ENCODE results near the gene MGLL.

The MGLL gene

DNA sequence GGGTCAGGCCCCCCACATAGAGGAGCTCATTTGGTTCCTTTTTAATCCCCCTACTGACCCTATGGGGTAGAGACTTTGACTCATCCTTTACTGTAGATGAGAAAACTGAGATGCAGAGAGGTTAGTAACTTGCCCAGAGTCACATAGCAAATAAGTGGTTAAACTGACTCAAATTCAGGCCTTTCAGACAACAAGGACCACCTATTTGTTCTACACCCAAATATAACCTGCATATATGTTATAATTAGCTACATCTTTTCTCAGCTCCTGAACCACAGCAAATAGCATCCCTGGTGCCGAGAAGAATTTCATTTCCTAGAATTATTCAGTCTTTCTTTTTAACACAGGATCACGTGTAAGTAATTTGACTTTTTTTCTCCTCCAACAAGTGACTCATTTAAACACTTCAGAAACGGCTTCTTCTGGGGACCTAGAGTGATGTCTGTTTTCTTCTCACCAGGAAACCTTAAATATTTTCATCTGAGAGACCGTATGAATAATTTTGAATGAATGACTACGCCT lies 57.4 kb downstream of the MGLL start:
- no peaks in the 10 kb centered on the region for H4K20me1 ChIP-seq (ENCODE audit: insufficient read depth, low read length)
- peaks cover 5% of the 10 kb centered on the region for H3K9me3 ChIP-seq (ENCODE audit: insufficient read depth, low read length, severe bottlenecking)
- ATAC-seq (ENCODE audit: insufficient read depth, low read depth) (no peak), DNase-seq (no peak)
- H3K79me2 ChIP-seq (ENCODE audit: insufficient read depth, low read length) = no peaks in the 10 kb centered on the region
- no peak overlapping the region for H3K4me2 ChIP-seq (ENCODE audit: insufficient read depth, low read length)
- H3K9ac ChIP-seq (ENCODE audit: low read depth, low read length) = no peak overlapping the region
- no peaks in the 10 kb centered on the region for H3K4me1 ChIP-seq (ENCODE audit: insufficient read depth, low read length)
- H3K36me3 ChIP-seq (ENCODE audit: insufficient read depth, low read length) = no peaks in the 10 kb centered on the region
- no peak overlapping the region for H2AFZ ChIP-seq (ENCODE audit: low read depth, low read length)
- H3K4me3 ChIP-seq (ENCODE audit: low read depth in 1 of 2, low read length in 2 of 2) = no peak overlapping the region
- no peak overlapping the region for H3K27ac ChIP-seq (ENCODE audit: low read length)
- TF ChIP-seq EZH2 (IDR thresholded peaks at IDR 0.05; ENCODE audit: borderline replicate concordance, low read depth, low read length, severe bottlenecking) (no peak), CTCF (IDR thresholded peaks at IDR 0.05; ENCODE audit: borderline replicate concordance, extremely low read depth, low read length, poor library complexity, severe bottlenecking) (no peak)
- H3K27me3 ChIP-seq (ENCODE audit: insufficient read depth, low read length, poor library complexity) = no peaks in the 10 kb centered on the region

DNA sequence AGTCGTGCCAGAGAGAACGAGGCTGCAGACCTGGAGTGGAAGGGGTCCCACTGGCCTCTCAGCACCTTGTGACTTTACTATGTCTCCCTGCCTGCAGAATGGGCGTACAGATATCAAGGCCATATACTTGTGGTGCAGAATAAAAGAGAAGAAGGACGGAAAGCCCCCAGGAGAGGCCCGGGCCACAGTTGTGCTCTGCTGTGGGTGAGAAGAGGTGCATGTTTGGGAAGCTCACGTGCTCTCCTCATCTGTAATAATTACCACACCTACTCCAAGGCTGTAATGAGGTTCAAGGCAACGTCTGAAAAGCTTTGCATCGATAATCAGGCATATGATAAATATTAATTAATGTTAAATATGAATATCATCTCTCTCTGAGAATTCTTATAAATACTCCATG lies 58.0 kb downstream of the MGLL start:
- no peak for TF ChIP-seq EZH2 (IDR thresholded peaks at IDR 0.05; ENCODE audit: borderline replicate concordance, low read depth, low read length, severe bottlenecking)
- no peak for TF ChIP-seq CTCF (IDR thresholded peaks at IDR 0.05; ENCODE audit: borderline replicate concordance, extremely low read depth, low read length, poor library complexity, severe bottlenecking)
- Histone ChIP-seq H3K79me2 (ENCODE audit: insufficient read depth, low read length) (no peaks in the 10 kb centered on the region), H3K4me1 (ENCODE audit: insufficient read depth, low read length) (no peaks in the 10 kb centered on the region), H3K36me3 (ENCODE audit: insufficient read depth, low read length) (no peaks in the 10 kb centered on the region), H3K9me3 (ENCODE audit: insufficient read depth, low read length, severe bottlenecking) (peaks cover 5% of the 10 kb centered on the region), H2AFZ (ENCODE audit: low read depth, low read length) (no peak overlapping the region), H3K27ac (ENCODE audit: low read length) (no peak overlapping the region), H3K9ac (ENCODE audit: low read depth, low read length) (no peak overlapping the region), H3K4me2 (ENCODE audit: insufficient read depth, low read length) (no peak overlapping the region), H4K20me1 (ENCODE audit: insufficient read depth, low read length) (no peaks in the 10 kb centered on the region), H3K4me3 (ENCODE audit: low read depth in 1 of 2, low read length in 2 of 2) (no peak overlapping the region), H3K27me3 (ENCODE audit: insufficient read depth, low read length, poor library complexity) (no peaks in the 10 kb centered on the region)
- ATAC-seq (ENCODE audit: insufficient read depth, low read depth) = no peak
- no peak for DNase-seq

DNA sequence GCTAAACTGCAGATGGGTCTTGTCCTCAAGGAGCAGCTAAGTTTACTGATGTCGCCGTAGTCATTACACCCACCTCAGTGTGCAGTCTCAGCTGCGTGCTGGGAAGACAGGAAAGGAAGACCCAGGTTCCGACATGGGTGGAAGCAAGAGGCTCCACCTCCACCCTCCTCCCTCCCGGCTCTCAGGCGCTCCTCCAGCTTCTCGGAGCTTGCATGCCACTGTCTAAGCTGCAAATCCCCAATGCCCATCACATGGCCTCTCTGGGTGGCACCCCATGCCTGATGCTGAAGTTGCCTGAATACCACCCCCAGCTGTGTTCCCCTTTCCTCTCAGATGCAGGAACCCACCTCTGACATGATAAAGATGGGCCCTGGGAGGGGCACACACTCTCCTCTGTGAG lies 58.5 kb downstream of the MGLL start:
- Histone ChIP-seq H3K36me3 (ENCODE audit: insufficient read depth, low read length) (no peaks in the 10 kb centered on the region), H3K4me2 (ENCODE audit: insufficient read depth, low read length) (no peak overlapping the region), H3K4me3 (ENCODE audit: low read depth in 1 of 2, low read length in 2 of 2) (no peak overlapping the region), H3K4me1 (ENCODE audit: insufficient read depth, low read length) (no peaks in the 10 kb centered on the region), H3K9ac (ENCODE audit: low read depth, low read length) (no peak overlapping the region), H4K20me1 (ENCODE audit: insufficient read depth, low read length) (no peaks in the 10 kb centered on the region), H3K9me3 (ENCODE audit: insufficient read depth, low read length, severe bottlenecking) (peaks cover 5% of the 10 kb centered on the region), H3K27ac (ENCODE audit: low read length) (no peak overlapping the region), H3K79me2 (ENCODE audit: insufficient read depth, low read length) (no peaks in the 10 kb centered on the region), H3K27me3 (ENCODE audit: insufficient read depth, low read length, poor library complexity) (no peaks in the 10 kb centered on the region), H2AFZ (ENCODE audit: low read depth, low read length) (no peak overlapping the region)
- DNase-seq (no peak), ATAC-seq (ENCODE audit: insufficient read depth, low read depth) (no peak)
- TF ChIP-seq CTCF (IDR thresholded peaks at IDR 0.05; ENCODE audit: borderline replicate concordance, extremely low read depth, low read length, poor library complexity, severe bottlenecking) (no peak), EZH2 (IDR thresholded peaks at IDR 0.05; ENCODE audit: borderline replicate concordance, low read depth, low read length, severe bottlenecking) (no peak)

GRCh38 chr3:127763337-127763736 lies 59.0 kb downstream of the MGLL start:
- Histone ChIP-seq H3K9ac (ENCODE audit: low read depth, low read length) (no peak overlapping the region), H3K27me3 (ENCODE audit: insufficient read depth, low read length, poor library complexity) (no peaks in the 10 kb centered on the region), H3K79me2 (ENCODE audit: insufficient read depth, low read length) (no peaks in the 10 kb centered on the region), H3K4me3 (ENCODE audit: low read depth in 1 of 2, low read length in 2 of 2) (no peak overlapping the region), H4K20me1 (ENCODE audit: insufficient read depth, low read length) (no peaks in the 10 kb centered on the region), H3K4me2 (ENCODE audit: insufficient read depth, low read length) (no peak overlapping the region), H3K27ac (ENCODE audit: low read length) (no peak overlapping the region), H3K9me3 (ENCODE audit: insufficient read depth, low read length, severe bottlenecking) (peaks cover 3% of the 10 kb centered on the region), H3K36me3 (ENCODE audit: insufficient read depth, low read length) (no peaks in the 10 kb centered on the region), H2AFZ (ENCODE audit: low read depth, low read length) (no peak overlapping the region), H3K4me1 (ENCODE audit: insufficient read depth, low read length) (no peaks in the 10 kb centered on the region)
- TF ChIP-seq EZH2 (IDR thresholded peaks at IDR 0.05; ENCODE audit: borderline replicate concordance, low read depth, low read length, severe bottlenecking) (no peak), CTCF (IDR thresholded peaks at IDR 0.05; ENCODE audit: borderline replicate concordance, extremely low read depth, low read length, poor library complexity, severe bottlenecking) (no peak)
- no peak for DNase-seq
- no peak for ATAC-seq (ENCODE audit: insufficient read depth, low read depth)
